GM18507 (cell line): ENCODE measurements around the gene SLC35B1.

Source experiments
- DNase-seq: peaks from one replicate; pipeline ENCODE4 v3.0.0; 2011; ENCODE audit warnings: low read depth; ENCODE audit not compliant: insufficient read length; ENCODE audit errors: extremely low spot score
- FAIRE-seq: peaks from 2 replicates; lab custom pipeline; 2011; peaks lifted over from hg19 to GRCh38; lab: Jason Lieb, UNC

SLC35B1 gene

DNA sequence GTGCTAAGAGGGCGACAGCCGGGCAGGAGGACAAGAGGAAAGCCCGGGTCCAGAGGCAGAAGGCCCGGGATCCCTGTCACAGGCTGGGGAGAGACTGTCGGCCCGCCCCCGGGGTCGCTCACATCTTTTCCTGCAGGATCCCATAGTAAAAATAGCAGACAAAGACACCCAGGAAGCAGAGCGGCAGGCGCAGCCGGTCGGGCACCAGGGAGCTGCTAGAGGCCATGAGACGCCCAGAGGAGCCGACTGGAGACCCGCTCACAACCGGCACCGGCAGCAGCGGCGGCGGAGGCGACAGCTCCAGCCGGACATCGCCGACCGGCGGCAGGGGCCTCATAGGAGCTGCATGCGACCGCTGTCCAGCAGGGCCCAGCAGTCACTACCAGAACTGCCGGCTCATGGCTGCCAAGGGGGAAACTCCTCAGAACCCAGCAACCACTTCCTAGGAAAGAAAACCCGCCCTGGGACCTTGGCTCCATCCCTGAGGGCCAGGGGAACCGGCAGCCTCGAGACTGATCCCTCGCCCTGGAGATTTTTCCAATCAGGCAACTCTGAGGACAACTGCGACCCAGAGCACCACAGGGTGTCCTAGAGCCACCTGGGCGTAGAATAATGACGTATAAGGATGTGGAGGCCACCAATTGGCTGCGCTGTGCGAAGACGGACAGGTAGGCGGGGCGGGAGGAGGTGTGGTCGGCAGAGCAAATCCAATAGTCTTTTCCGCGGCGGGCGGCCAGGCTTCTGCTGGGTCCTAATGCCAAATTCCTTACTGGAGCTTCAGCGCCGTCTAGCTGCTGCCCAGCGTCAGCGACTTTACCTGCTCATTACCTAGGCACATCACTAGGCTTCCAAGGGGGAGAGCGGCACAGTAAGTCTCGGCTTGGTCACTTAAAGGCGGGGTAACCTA is at the start of gene SLC35B1:
Gene SLC35B1 (minus strand): TSS at position 357 of the 907 bp plus-strand sequence. CDS start 131 bp downstream, at position 226.
- DNase-seq (peak; percentile 99), FAIRE-seq (peak; percentile 97)

DNA sequence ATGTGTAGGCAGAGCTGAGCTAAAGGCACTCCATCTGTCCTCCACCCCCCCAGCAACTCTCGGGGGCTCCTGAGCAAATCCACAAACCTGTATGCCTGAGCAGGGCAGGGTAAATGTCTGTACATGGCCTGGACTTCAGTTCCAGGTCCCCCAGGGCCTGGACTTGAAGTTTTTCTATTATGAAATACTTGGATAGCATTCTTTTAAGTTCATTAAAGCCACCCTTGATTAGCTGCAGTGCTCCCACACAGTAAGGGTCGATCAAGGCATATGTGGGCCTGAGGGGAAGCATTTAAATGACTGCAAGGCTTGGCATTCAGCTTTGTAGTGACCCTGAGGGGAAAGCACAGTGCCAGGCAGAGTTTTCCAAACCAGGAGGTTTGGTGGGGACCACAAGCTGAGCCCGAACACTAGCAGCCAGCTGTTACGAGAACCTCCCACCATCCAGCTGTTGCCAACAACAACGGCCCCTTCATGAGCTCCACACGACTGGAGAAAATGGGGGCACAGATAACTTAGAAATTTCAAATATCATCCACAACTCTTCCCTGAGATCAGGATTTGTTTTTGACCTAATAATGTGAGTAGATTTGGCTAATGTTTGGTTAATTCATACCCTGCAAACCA is 49.5 kb upstream of the SLC35B1 start:
- no peak for DNase-seq
- FAIRE-seq = no peak

DNA sequence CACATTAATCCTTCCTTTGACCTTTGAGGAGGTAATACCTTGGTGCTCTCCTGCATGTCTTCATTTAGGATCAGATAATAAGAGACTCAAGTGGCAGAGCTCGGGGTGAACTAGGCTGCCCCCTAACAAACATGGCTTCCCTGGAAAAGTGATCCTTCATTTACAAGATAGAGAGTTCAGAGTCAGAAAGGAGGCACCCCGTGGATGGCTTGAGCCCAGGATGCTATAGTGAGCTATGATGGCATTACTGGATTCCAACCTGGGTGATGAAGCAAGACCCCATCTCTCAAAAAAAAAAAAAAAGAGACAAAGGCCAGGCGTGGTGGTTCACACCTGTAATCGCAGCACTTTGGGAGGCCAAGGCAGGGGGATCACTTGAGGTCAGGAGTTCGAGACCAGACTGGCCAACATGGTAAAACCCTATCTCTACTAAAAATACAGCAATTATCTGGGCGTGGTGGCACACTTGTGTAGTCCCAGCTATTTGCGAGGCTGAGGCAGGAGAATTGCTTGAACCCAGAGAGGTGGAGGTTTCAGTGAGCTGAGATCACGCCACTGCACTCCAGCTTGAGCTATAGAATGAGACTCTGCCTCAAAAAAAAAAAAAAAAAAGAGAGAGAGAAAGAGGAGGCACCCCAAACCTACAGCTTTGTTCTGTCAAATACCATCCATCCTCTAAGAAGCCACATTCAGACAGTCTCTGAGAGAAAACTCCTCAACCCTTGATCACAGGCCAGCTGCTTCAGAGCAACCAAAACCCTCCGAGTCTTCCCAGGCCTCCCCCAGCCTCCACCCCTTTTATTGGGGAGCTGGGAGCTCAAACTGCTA is 48.8 kb upstream of the SLC35B1 start:
- DNase-seq (no peak), FAIRE-seq (no peak)

DNA sequence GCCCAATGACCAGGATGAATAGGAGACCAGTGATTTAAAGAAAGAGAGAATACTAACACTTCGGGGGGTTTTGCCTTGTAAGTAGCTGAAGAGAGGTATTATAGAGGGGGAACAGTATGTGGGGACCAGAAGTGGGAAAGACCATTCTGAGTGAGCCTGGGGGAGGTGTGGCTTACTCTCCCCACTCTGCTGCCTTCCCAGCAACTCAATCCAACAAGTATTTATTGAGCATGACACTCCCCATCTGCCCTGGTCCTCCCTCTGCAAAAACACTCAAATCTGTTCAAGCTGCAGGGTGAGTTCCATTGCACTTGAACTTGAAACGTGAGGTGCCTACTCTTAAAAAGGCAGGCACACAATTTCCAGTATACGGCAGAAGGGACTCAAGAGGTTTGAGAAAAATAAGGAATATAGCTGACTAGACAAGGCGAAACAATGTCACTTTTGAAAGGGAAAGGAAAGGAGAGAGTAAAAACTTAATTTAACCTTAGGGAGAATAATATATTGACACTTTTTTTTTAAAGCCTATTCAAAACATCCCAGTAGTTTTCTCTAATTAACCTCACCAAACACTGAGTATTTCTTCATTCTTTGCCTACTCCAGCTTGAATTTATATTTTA is 48.0 kb upstream of the SLC35B1 start:
- no peak for FAIRE-seq

GRCh38 chr17:49753959-49754391 is 46.2 kb upstream of the SLC35B1 start:
- no peak for DNase-seq
- no peak for FAIRE-seq

More for the DNA sequence above, 48.0 kb upstream of the SLC35B1 start:
- DNase-seq = no peak

DNA sequence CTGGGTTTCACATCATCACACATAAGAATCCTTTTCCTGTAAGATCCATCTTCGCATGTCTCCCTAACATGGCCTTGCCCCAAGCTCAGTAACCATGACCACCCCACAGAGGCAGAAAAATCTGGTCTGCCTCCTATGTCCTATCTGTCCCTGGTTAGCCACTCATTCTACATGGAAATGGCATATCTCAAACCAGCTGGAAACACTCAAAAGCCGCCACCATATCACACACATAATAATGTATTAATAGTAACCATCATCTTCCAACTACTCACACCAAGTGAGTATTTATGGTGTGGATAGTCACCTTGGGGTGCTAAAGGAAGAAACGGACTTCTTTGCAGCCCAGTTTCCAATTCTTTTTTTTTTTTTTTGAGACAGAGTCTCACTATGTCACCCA is 44.7 kb upstream of the SLC35B1 start:
- FAIRE-seq (no peak), DNase-seq (no peak)

- no peak for FAIRE-seq
Observed at GRCh38 chr17:49749730-49750129, 42.0 kb upstream of the SLC35B1 start.

DNA sequence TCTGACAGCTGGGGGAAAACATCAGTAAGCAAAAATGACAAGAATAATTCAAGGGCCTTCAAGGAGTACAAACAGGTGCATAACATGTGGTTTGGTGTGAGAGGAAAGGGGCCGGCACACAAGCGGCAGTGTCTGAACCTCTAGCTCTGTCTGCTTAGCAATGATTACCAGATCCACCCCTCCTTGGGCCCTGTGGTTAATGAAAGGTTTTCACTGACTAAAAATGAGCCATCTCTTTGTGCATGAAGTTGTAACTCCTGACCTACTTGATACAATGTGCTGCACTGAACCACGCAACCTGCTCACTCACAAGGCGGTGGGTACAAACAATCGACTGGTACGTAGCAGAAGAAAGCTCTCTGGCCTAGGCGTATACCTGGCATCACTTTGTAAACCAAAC is 41.0 kb upstream of the SLC35B1 start:
- DNase-seq = peak; percentile 54
- peak; percentile 98 for FAIRE-seq

More at GRCh38 chr17:49749730-49750129, 42.0 kb upstream of the SLC35B1 start:
- no peak for DNase-seq

DNA sequence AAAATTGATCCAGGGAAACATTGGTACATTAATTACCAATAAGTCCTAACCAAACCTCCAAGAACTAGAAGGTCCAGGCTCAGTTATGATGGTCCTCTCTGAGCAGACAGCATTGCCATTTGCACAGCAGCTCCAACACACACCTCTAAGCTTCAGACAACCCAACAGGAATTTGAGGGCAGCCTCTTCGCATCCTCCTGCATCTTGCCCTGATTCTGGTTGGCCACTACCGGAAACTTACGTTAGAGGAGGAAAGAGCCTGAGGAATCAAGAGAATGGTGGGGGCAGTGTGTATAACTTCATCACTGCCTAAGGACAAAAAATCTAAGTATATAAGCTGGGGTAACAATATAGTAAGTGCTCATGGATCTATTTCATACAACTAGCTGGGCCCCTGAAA is 40.5 kb upstream of the SLC35B1 start:
- no peak for DNase-seq
- no peak for FAIRE-seq

DNA sequence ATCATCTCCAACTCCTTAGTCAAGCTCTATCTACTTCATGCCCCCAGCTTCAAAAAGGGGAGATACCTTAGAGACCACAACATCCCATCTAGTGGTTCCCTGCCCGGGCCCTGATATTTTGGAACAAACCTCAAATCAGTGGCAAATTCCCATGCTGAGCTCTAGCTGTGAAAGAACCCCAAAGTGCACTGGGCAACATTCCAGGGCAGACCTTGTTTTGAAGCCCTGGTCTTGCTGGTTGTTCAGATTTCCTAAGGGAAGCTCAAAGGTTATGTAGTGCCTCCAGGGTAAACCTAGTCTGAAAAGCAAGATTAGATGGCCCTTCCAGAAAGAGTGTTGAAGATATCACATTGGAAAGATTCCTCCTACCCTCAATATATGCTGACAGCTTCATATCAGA is 39.9 kb upstream of the SLC35B1 start:
- DNase-seq (no peak), FAIRE-seq (no peak)

DNA sequence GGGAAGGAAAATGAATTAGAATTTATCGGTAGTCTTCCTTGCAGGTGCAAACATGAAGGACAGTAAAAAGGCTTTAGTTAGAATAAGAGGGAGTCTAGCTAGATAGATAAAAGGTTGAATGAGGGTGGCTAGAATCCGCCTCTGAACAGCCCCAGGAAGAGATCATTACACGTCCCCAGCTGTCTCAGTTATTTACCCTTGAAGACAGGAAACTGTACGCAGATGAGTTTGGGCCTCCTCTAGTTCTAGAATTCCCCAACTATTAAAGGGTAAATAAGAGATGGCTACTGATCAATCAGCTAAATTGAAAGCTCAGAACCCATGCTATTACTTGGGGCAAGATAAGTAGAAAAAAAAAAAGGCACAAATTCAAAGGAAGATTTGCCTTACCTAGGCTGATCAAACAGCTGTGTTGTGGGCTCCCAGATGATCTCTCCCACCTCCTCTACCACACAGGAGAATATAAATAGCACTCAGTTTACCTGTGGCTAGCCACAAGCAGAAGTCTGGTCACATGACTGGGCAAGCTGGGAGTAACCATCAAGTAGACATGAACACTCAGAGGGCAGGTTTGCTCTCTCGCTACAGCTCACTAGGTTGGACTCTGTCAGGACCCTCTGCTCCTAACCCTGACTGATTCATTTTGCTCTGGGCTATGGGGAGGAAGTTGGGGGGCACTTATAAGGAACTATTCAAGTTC is 39.2 kb upstream of the SLC35B1 start:
- no peak for DNase-seq
- peak; percentile 93 for FAIRE-seq

DNA sequence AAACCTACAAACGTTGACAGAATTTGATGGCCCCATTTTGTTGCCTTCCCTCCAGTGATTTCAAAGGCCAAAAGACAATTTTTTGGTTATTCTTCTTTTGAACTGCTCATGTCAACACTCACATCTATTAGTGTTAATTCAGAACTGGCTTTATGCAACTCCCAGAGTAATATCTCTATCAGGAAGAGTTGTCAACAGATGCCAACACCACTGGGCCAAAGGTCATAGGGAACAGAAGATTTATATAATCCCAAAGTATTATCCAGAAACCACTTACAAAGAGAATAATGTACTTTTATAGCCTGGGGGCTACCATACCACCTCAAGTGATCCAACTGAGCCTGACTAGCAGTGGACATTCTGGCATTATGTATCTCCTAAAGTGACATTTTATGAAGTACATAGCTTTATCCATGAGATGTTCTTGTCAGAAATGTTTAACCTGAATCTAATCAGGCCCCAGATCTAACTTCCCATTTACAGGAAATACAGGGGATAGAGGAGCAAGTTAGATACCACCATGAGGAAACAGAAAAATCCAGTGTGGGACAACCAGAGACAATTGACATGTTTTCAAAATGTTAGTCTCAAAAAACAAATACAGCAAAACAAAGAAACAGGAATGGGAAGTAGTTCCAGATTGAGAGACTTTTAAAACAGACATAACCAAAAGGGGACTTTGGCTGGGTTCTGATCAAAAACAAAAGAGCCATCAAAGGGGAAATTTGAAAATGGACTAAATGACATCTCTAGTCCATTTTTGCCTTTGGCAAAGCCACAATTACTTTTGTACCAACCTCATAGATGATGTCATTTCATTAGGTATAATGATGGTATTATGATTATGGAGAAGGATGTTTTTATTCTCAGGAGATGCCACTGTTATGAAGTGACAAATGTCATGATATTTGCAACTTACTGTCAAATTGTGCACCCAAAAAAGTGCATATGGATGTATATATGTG is 37.7 kb upstream of the SLC35B1 start:
- FAIRE-seq = peak; percentile 69
- no peak for DNase-seq

DNA sequence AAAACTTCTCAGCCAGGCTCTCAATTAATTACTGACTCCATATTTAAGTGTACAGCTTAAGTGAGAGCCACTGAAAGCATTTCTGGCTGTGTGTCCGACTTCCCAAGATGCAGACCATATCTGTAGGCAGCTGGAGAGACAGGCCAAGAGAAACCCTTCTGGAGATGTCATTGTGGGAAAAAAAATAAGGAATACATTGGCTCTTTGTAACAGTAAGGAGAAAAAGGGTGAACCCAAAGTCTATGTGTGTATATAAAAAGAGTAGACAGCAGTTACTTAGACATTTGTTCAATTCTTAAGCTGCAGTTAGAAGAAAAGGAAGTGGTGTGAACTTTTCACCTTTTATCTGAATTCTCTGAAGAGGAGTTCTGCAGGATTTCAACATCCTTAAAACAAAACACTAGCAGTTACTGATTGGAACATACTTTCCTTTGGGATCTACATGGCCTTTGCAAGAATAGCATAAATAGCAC is 34.4 kb upstream of the SLC35B1 start:
- FAIRE-seq = peak; percentile 64
- no peak for DNase-seq

DNA sequence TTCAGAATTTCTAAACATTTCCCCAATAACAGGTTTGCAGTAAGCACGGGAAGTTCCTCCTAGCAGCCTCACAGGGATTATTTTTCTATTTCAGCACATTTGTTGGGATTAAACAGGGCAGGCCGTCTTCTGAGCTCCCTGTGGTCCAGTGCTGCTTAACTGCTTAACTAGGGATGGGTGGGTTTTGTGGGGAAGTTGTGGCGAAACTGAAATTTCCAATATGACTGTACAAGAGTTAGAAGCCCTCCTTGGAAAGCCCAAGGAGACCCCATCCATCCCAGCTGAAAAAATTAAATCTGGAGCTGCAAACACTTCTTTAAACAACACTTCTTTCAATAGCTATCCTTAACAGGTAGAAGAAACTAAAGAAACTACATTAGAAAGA is 33.9 kb upstream of the SLC35B1 start:
- FAIRE-seq (no peak), DNase-seq (no peak)

DNA sequence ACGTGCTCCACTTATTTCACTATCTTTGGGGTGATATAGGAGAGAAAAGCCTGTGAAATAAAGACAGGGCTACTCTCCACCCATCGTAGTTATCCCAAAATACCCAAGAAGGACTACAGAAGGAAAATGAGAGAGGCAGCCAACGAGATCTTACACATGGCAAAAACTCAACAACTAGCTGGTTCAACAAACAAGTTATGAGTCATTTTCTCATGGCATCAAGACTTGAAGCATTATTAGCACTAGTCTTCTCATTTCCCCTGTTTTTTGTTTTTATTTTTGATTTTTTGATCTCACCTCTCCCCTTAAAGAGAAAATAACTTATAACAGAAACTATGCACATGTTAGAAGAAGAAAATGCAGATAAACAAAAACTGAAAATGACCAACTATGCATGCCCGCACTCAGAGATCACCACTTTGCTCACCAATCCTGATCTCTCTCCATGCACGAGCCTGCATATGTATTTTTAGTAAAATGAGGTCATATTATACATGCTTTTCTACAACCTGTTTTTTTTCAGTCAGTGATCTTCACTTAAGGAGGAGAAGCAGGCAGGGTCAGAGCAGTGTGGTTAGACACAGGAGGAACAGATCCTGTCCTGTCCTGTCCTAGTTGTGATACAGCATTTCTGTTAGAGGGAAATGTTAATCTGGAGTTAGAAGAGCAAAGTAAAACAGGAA is 33.4 kb upstream of the SLC35B1 start:
- DNase-seq (no peak), FAIRE-seq (peak; percentile 87)

DNA sequence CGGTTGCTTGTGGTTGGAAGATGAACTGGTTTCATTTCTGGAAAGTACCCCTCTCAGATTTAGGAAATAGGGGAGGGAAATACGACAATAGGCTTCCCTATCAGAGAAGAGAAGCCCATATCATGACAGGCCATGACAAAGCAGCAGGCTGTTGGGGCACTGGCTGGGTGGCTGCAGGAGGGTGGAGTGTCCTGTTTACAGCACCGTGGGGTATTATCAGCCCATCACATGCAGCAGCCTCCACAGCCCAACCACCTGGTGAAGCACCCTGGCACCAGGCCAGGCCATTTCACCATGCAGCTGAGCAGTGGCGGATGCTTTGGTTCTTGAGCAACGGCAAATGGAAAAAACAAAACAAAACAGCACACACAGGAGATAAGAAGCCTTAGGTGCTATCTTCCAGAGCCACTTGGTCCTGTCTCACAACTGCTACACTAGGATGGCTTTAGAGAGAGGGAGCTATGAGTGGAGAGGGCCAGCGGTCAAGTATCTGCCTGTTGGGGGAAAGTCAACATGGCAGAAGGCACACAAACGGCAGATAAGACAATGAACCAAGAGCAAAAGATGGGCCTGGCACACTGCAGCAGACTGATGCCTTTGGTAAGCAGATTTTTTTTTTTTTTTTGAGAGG is 32.0 kb upstream of the SLC35B1 start:
- FAIRE-seq = peak; percentile 89
- DNase-seq = no peak
